H1 (cell line): Measurements from ENCODE around the gene CLEC7A. TPM values are rescaled to one million over a fixed set of nuclear protein-coding genes. Genes with fewer than 3 reads are reported as not detected.

Experiments
- CTCF ChIA-PET: fragments of 300-600 bp; sonication (Branson Sonifier 250); formaldehyde crosslinking; loops from one replicate; lab custom pipeline; 2021; ENCODE audit not compliant: partially characterized antibody; lab: Charles Lee
- POLR2A ChIA-PET: fragments of 300-600 bp; sonication (Branson Sonifier 250); formaldehyde crosslinking; loops from one replicate; lab custom pipeline; 2021; ENCODE audit warnings: inconsistent platforms; ENCODE audit not compliant: partially characterized antibody; lab: Charles Lee
- DNase-seq, 2 experiments: peaks; one replicate each; pipeline versions ENCODE4 v3.0.0 to v3.0.0-alpha.2; 2010 to 2022; ENCODE audit warnings: low spot score in 2 of 2, low read depth in 1 of 2, mixed read lengths in 1 of 2
- FAIRE-seq: peaks from 2 replicates; lab custom pipeline; 2011; peaks lifted over from hg19 to GRCh38; lab: Jason Lieb, UNC
- H2AFZ ChIP-seq: 2 replicates; pipeline ENCODE4 v1.8.1; 2012; ENCODE audit warnings: low read length, inconsistent platforms
- H2AK5ac ChIP-seq: 2 replicates; pipeline ENCODE4 v1.6.1; 2013; ENCODE audit warnings: low read depth, low read length
- H2BK120ac ChIP-seq: replicated peaks from 2 replicates; pipeline ENCODE3; 2013; ENCODE audit warnings: low read depth, low read length, inconsistent platforms
- H2BK12ac ChIP-seq: 2 replicates; pipeline ENCODE4 v1.6.1; 2013; ENCODE audit warnings: low read depth, low read length
- H2BK15ac ChIP-seq: 2 replicates; pipeline ENCODE4 v1.6.1; 2013; ENCODE audit warnings: low read length
- H2BK20ac ChIP-seq: 2 replicates; pipeline ENCODE4 v1.6.1; 2013; ENCODE audit warnings: low read length
- H2BK5ac ChIP-seq: 2 replicates; pipeline ENCODE4 v1.6.1; 2013; ENCODE audit warnings: low read depth, low read length
- H3K14ac ChIP-seq: 2 replicates; pipeline ENCODE4 v1.6.1; 2013; ENCODE audit warnings: inconsistent platforms; ENCODE audit not compliant: insufficient read length
- H3K18ac ChIP-seq: 2 replicates; pipeline ENCODE4 v1.6.1; 2013; ENCODE audit warnings: low read length; ENCODE audit errors: extremely low read depth
- H3K23ac ChIP-seq: 2 replicates; pipeline ENCODE4 v1.6.1; 2013; ENCODE audit warnings: inconsistent platforms; ENCODE audit not compliant: insufficient read length
- H3K23me2 ChIP-seq: 2 replicates; pipeline ENCODE4 v1.6.1; 2013; ENCODE audit warnings: low read depth, low read length
- H3K27ac ChIP-seq: 2 replicates; pipeline ENCODE4 v1.6.1; 2011; ENCODE audit warnings: low read depth, low read length, inconsistent platforms
- H3K27me3 ChIP-seq, 4 experiments: replicated peaks in 1 of 4; 1 replicate in 1 of 4; 2 replicates in 3 of 4; pipeline versions ENCODE4 v1.6.1 to v1.8.1; 2011 to 2013; ENCODE audit warnings: low read length in 3 of 4, mild to moderate bottlenecking in 3 of 4, inconsistent platforms in 2 of 4, mixed read lengths in 2 of 4, moderate library complexity in 1 of 4; ENCODE audit not compliant: control insufficient read depth in 3 of 4, insufficient read depth in 3 of 4; ENCODE audit errors: extremely low read depth in 1 of 4
- H3K36me3 ChIP-seq, 4 experiments: 2 replicates each; pipeline versions ENCODE4 v1.6.1 to v1.8.1; 2011 to 2013; ENCODE audit warnings: mild to moderate bottlenecking in 4 of 4, low read length in 3 of 4, moderate library complexity in 2 of 4, control low read depth in 1 of 4, inconsistent platforms in 1 of 4; ENCODE audit not compliant: insufficient read depth in 4 of 4, control insufficient read depth in 2 of 4
- H3K4ac ChIP-seq: replicated peaks from 2 replicates; pipeline ENCODE3; 2013; ENCODE audit warnings: low read length, low read depth, mixed read lengths, inconsistent platforms; ENCODE audit not compliant: insufficient read length
- H3K4me1 ChIP-seq, 4 experiments: replicated peaks in 1 of 4; 1 replicate in 1 of 4; 2 replicates in 3 of 4; pipeline versions ENCODE4 v1.6.1 to v1.8.1; 2011 to 2013; ENCODE audit warnings: low read length in 3 of 4, inconsistent platforms in 2 of 4, mixed read lengths in 1 of 4; ENCODE audit not compliant: insufficient read depth in 4 of 4, control insufficient read depth in 3 of 4
- H3K4me2 ChIP-seq, 2 experiments: 2 replicates each; pipeline versions ENCODE4 v1.6.1 to v1.8.1; 2011 to 2013; ENCODE audit warnings: low read depth in 2 of 2, low read length in 2 of 2, control low read depth in 1 of 2, inconsistent platforms in 1 of 2, mild to moderate bottlenecking in 1 of 2; ENCODE audit not compliant: insufficient read depth in 1 of 2
- H3K4me3 ChIP-seq, 4 experiments: fragments of 200-600, 300-600 bp in 1 of 4; sonication (generic), shearing (Covaris generic), sonication (Bioruptor Twin) in 1 of 4; 2 replicates each; pipeline versions ENCODE4 v1.5.1 to v1.8.1; 2011 to 2016; ENCODE audit warnings: low read length in 4 of 4, low read depth in 3 of 4, control low read depth in 2 of 4, inconsistent platforms in 2 of 4, mild to moderate bottlenecking in 2 of 4, mixed read lengths in 1 of 4, moderate library complexity in 1 of 4; ENCODE audit not compliant: insufficient read depth in 2 of 4; ENCODE audit errors: extremely low read depth in 1 of 4
- H3K56ac ChIP-seq: replicated peaks from 2 replicates; pipeline ENCODE3; 2013; ENCODE audit warnings: low read depth, mild to moderate bottlenecking, mixed read lengths, low read length, inconsistent platforms; ENCODE audit not compliant: insufficient read length
- H3K79me1 ChIP-seq: 2 replicates; pipeline ENCODE4 v1.6.1; 2013; ENCODE audit warnings: low read depth, low read length, control low read depth
- H3K79me2 ChIP-seq, 2 experiments: 2 replicates each; pipeline versions ENCODE4 v1.6.1 to v1.8.1; 2012 to 2013; ENCODE audit warnings: low read length in 2 of 2, mild to moderate bottlenecking in 2 of 2, inconsistent platforms in 1 of 2; ENCODE audit not compliant: insufficient read depth in 2 of 2, control insufficient read depth in 1 of 2
- H3K9ac ChIP-seq, 4 experiments: replicated peaks in 1 of 4; 1 replicate in 1 of 4; 2 replicates in 3 of 4; pipeline versions ENCODE4 v1.6.1 to v1.8.1; 2011 to 2013; ENCODE audit warnings: low read depth in 3 of 4, low read length in 3 of 4, control low read depth in 2 of 4, mild to moderate bottlenecking in 2 of 4, moderate library complexity in 2 of 4, inconsistent platforms in 1 of 4; ENCODE audit errors: extremely low read depth in 1 of 4
- H3K9me3 ChIP-seq, 2 experiments: 2 replicates each; pipeline versions ENCODE4 v1.6.1 to v1.8.1; 2012 to 2013; ENCODE audit warnings: mild to moderate bottlenecking in 2 of 2, moderate library complexity in 2 of 2, control low read depth in 1 of 2, inconsistent platforms in 1 of 2, low read depth in 1 of 2, low read length in 1 of 2, mixed read lengths in 1 of 2; ENCODE audit not compliant: insufficient read depth in 2 of 2
- H4K20me1 ChIP-seq, 2 experiments: replicated peaks in 1 of 2; 2 replicates each; pipeline versions ENCODE3 to v1.8.1; 2011 to 2013; ENCODE audit warnings: inconsistent platforms in 2 of 2, low read length in 2 of 2, mild to moderate bottlenecking in 1 of 2; ENCODE audit not compliant: insufficient read depth in 2 of 2, control insufficient read depth in 1 of 2
- H4K5ac ChIP-seq: 2 replicates; pipeline ENCODE4 v1.6.1; 2013; ENCODE audit warnings: low read length, low read depth, mixed read lengths, inconsistent platforms; ENCODE audit not compliant: insufficient read length
- H4K8ac ChIP-seq: 2 replicates; pipeline ENCODE4 v1.8.0; 2013; ENCODE audit warnings: mild to moderate bottlenecking, moderate library complexity, low read length, inconsistent platforms; ENCODE audit not compliant: insufficient read depth; ENCODE audit errors: extremely low read depth
- H4K91ac ChIP-seq: replicated peaks from 2 replicates; pipeline ENCODE3; 2013; ENCODE audit warnings: low read length, mixed read lengths, inconsistent platforms; ENCODE audit not compliant: insufficient read length
- NRF1 ChIP-seq: IDR thresholded peaks from 2 replicates; pipeline ENCODE4 v1.6.1; 2011; ENCODE audit warnings: mild to moderate bottlenecking, low read depth, low read length, improper control_type of control experiment
- TCF12 ChIP-seq: IDR thresholded peaks from 2 replicates; pipeline ENCODE4 v1.6.1; 2011; ENCODE audit warnings: low read depth, mild to moderate bottlenecking, low read length
- WGBS, 2 experiments: shearing (Covaris generic) in 1 of 2; methylation state at CpG; one replicate each; pipeline versions ENCODE4 v1.1.6 to v1.1.7; 2013 to 2015; ENCODE audit warnings: low lambda C conversion rate in 2 of 2, mixed read lengths in 2 of 2, inconsistent platforms in 1 of 2, low coverage in 1 of 2, missing lambda C conversion rate in 1 of 2; ENCODE audit not compliant: insufficient replicate concordance in 2 of 2, insufficient coverage in 1 of 2, insufficient read length in 1 of 2; ENCODE audit errors: extremely low coverage in 1 of 2, missing lambda C conversion rate in 1 of 2; 5-methylcytosine and 5-hydroxymethylcytosine counted together
- polyA plus RNA-seq, 7 experiments: library from polyadenylated mRNA; depleted of rRNA in 3 of 7; stranded (reverse) in 5 of 7; unstranded in 2 of 7; fragments of >200 nt in 5 of 7; fragments of 200-250 nt in 2 of 7; gene quantifications; 1 replicate in 5 of 7; 2 replicates in 1 of 7; 4 replicates in 1 of 7; pipeline versions ENCODE4 v1.2.1 to v1.2.3, GENCODE V29; 2011 to 2013; ENCODE audit warnings: missing spikeins in 2 of 7, mixed read lengths in 2 of 7
- total RNA-seq: library from RNA; stranded (reverse); fragmentation: NEBNext Ultra II Directional; extraction: Animal tissue kit (Norgen Biotek cat#: 25700); gene quantifications from 2 replicates; pipeline ENCODE4 v1.2.1, GENCODE V29; 2021

The CLEC7A gene
- total and polyA plus RNA-seq, 2 of the 8 experiments (the other 6 are each of a cell fraction or from before 2014, with no cell fraction given): 0.09 to 0.15 TPM

GRCh38 chr12:10167599-10167998 is 37.6 kb upstream of the CLEC7A start:
- Histone ChIP-seq H3K27me3 (no peaks in the 10 kb centered on the region), H3K9ac (no peak overlapping the region), H2BK120ac (no peak overlapping the region)
- POLR2A ChIA-PET: no interaction called here
- TF ChIP-seq NRF1: no peak
- no peak for TF ChIP-seq TCF12
- TF ChIP-seq, all 59 proteins: peak for 0
- no peak overlapping the region for H2BK5ac ChIP-seq
- no peak overlapping the region for H3K56ac ChIP-seq
- no peak overlapping the region for H2BK20ac ChIP-seq
- no peak for FAIRE-seq
- no peak overlapping the region for H4K91ac ChIP-seq
- H3K23ac ChIP-seq: no peak overlapping the region
- no peak overlapping the region for H3K27ac ChIP-seq
- H4K8ac ChIP-seq: no peak overlapping the region
- no peak overlapping the region for H2AK5ac ChIP-seq
- 68% methylated on average over 5 of the region's 5 CpGs; no CpG with 5 or more reads in 1 of the 2 experiments for WGBS, 2 experiments
- H2BK15ac ChIP-seq: no peak overlapping the region
- no peak overlapping the region for H3K4ac ChIP-seq
- H3K79me1 ChIP-seq: no peaks in the 10 kb centered on the region
- H2BK12ac ChIP-seq: no peak overlapping the region
- no peak overlapping the region for H3K14ac ChIP-seq
- H3K23me2 ChIP-seq: no peaks in the 10 kb centered on the region
- no peak overlapping the region for H3K18ac ChIP-seq
- DNase-seq: no peak
- H3K4me2 ChIP-seq: no peak overlapping the region
- no peak overlapping the region for H4K5ac ChIP-seq
- H3K4me1 ChIP-seq: no peaks in the 10 kb centered on the region
- H4K20me1 ChIP-seq: no peaks in the 10 kb centered on the region
- no peaks in the 10 kb centered on the region for H3K79me2 ChIP-seq
- H3K36me3 ChIP-seq: no peaks in the 10 kb centered on the region
- CTCF ChIA-PET: interaction anchor here (1.0 to 1.2 kb wide), 2 partner anchors 14 to 24 kb away, joined by 3 to 4 read pairs; no protein-coding TSS in a partner anchor
- H3K4me3 ChIP-seq: no peak overlapping the region
- H3K9me3 ChIP-seq: no peaks in the 10 kb centered on the region
- H2AFZ ChIP-seq: no peak overlapping the region
